ENCODE results near the gene TNFAIP8L1.

The TNFAIP8L1 gene

GRCh38 chr19:4600082-4600481 is 39.2 kb upstream of the TNFAIP8L1 start:
- in situ Hi-C loops (cut with MboI; ENCODE audit: low sequenced_read_pairs, unreplicated experiment): no loop called here
- TF ChIP-seq CTCF (IDR thresholded peaks at IDR 0.05; ENCODE audit: borderline replicate concordance, control extremely low read depth, extremely low read depth, insufficient read depth, missing control alignments): no peak

DNA sequence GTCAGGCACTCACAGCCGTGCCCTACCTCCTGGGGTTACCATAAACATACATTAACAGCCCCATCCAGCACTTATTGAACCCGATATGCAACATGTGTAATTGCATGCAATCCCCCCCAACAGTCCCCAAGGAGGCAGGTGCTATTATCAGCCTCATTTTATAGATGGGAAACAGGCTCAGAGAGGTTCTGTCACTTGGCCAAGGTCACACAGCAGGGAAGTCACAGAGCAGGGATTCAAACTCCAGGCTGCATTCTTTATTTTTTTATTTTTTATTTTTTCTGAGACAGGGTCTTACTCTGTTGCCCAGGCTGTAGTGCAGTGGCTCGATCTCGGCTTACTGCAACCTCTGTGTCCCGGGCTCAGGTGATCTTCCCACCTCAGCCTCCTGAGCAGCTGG is 38.4 kb upstream of the TNFAIP8L1 start:
- no peak for DNase-seq (ENCODE audit: low spot score)
- no peak for TF ChIP-seq CTCF (IDR thresholded peaks at IDR 0.05; ENCODE audit: borderline replicate concordance, control extremely low read depth, extremely low read depth, insufficient read depth, missing control alignments)
- in situ Hi-C loops (cut with MboI; ENCODE audit: low sequenced_read_pairs, unreplicated experiment): no loop called here

More at GRCh38 chr19:4600082-4600481, 39.2 kb upstream of the TNFAIP8L1 start:
- no peak for DNase-seq (ENCODE audit: low spot score)

- no peak for TF ChIP-seq CTCF (IDR thresholded peaks at IDR 0.05; ENCODE audit: borderline replicate concordance, control extremely low read depth, extremely low read depth, insufficient read depth, missing control alignments)
- DNase-seq (ENCODE audit: low spot score): no peak
- in situ Hi-C loops (cut with MboI; ENCODE audit: low sequenced_read_pairs, unreplicated experiment): no loop called here
These were observed 37.0 kb upstream of the TNFAIP8L1 start for GRCh38 chr19:4602173-4602788.

DNA sequence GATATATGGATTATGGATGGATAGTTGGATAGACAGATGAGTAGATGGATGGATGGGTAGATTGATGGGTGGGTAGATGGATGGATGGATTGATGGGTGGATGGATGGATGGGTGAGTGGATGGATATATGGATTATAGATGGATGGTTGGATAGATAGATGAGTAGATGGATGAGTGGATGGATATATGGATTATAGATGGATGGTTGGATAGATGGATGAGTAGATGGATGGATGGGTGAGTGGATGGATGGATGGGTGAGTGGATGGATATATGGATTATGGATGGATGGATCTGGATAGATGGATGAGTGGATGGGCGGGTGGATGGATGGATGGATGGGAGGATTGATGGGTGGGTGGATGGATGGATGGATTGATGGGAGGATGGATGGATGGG is 36.4 kb upstream of the TNFAIP8L1 start:
- TF ChIP-seq CTCF (IDR thresholded peaks at IDR 0.05; ENCODE audit: borderline replicate concordance, control extremely low read depth, extremely low read depth, insufficient read depth, missing control alignments): no peak
- DNase-seq (ENCODE audit: low spot score): no peak
- in situ Hi-C loops (cut with MboI; ENCODE audit: low sequenced_read_pairs, unreplicated experiment): no loop called here

- DNase-seq (ENCODE audit: low spot score): no peak
- in situ Hi-C loops (cut with MboI; ENCODE audit: low sequenced_read_pairs, unreplicated experiment): no loop called here
- no peak for TF ChIP-seq CTCF (IDR thresholded peaks at IDR 0.05; ENCODE audit: borderline replicate concordance, control extremely low read depth, extremely low read depth, insufficient read depth, missing control alignments)
These were observed 34.4 kb upstream of the TNFAIP8L1 start for GRCh38 chr19:4604912-4605311.

- in situ Hi-C loops (cut with MboI; ENCODE audit: low sequenced_read_pairs, unreplicated experiment): no loop called here
- no peak for DNase-seq (ENCODE audit: low spot score)
- no peak for TF ChIP-seq CTCF (IDR thresholded peaks at IDR 0.05; ENCODE audit: borderline replicate concordance, control extremely low read depth, extremely low read depth, insufficient read depth, missing control alignments)
These were observed 33.1 kb upstream of the TNFAIP8L1 start for GRCh38 chr19:4606181-4606580.

Measured in GM13976 (cell line).